ENCODE results near the gene DIAPH3.

GRCh38 chr13:59690857-59691500 is 472.7 kb downstream of the DIAPH3 start:
- TF ChIP-seq CTCF (IDR thresholded peaks at IDR 0.05; ENCODE audit: low read depth, low read length) (no peak), EZH2phosphoT487 (IDR thresholded peaks at IDR 0.05; ENCODE audit: low read depth) (no peak)

All from OCI-LY3 (cell line).